Measurements from ENCODE around the gene KIAA1671.

The KIAA1671 gene

GRCh38 chr22:24961217-24961844 lies 8.8 kb downstream of the KIAA1671 start:
- H3K4me3 ChIP-seq (ENCODE audit: low read depth, low read length) = no peak overlapping the region
- DNase-seq (ENCODE audit: low read depth, low spot score) = no peak
- CTCF ChIA-PET = interaction anchor here (0.6 kb wide), 1 partner anchor 86 kb away, joined by 3 read pairs; no protein-coding TSS in a partner anchor
- TF ChIP-seq, protein P1, sequence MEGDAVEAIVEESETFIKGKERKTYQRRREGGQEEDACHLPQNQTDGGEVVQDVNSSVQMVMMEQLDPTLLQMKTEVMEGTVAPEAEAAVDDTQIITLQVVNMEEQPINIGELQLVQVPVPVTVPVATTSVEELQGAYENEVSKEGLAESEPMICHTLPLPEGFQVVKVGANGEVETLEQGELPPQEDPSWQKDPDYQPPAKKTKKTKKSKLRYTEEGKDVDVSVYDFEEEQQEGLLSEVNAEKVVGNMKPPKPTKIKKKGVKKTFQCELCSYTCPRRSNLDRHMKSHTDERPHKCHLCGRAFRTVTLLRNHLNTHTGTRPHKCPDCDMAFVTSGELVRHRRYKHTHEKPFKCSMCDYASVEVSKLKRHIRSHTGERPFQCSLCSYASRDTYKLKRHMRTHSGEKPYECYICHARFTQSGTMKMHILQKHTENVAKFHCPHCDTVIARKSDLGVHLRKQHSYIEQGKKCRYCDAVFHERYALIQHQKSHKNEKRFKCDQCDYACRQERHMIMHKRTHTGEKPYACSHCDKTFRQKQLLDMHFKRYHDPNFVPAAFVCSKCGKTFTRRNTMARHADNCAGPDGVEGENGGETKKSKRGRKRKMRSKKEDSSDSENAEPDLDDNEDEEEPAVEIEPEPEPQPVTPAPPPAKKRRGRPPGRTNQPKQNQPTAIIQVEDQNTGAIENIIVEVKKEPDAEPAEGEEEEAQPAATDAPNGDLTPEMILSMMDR (IDR thresholded peaks at IDR 0.05; ENCODE audit: insufficient read depth, low read length, missing control alignments) = no peak
- POLR2A ChIA-PET = no interaction called here

DNA sequence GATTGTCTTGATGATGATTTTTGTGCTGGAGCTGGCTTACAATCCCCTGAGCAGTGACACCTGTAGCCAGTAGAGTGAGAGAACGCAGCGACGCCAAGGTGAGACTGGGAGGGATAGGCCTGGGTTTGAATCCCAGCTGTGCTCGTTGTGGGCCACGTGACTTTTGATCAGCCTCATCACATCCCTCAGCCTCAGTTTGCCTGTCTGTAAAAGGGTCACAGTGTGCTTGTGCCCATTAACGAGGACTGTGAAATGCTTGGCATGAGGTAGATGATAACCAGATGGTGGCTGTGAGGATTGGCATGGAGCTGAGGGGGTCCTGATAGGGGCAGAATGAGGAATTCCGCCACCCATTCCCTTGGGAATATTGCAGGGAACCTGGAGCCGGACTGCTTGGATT lies 9.6 kb downstream of the KIAA1671 start:
- no peak for DNase-seq (ENCODE audit: low read depth, low spot score)
- TF ChIP-seq, protein P1 (IDR thresholded peaks at IDR 0.05; ENCODE audit: insufficient read depth, low read length, missing control alignments) = no peak
- H3K4me3 ChIP-seq (ENCODE audit: low read depth, low read length) = no peak overlapping the region
- CTCF ChIA-PET = interaction anchor here (0.6 to 1.4 kb wide), 2 partner anchors 85 to 87 kb away, joined by 3 read pairs; no protein-coding TSS in a partner anchor
- POLR2A ChIA-PET = no interaction called here

DNA sequence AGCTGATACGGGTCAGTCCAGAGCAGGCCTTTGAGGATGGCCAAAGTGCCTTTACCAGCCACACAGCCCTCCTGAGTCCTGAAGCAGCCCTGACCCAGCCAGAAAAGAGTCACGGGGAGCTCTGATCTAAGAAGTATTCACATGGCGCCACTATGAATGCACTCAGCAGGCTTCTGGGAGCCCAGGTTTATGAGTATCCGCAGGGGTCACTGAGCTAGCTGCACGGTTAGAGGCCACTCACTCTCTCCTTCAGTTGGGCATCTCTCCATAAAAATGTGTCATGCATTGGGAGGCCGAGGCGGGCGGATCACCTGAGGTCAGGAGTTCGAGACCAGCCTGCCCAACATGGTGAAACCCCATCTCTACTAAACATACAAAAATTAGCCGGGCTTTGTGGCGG lies 10.3 kb downstream of the KIAA1671 start:
- TF ChIP-seq, protein P1 (IDR thresholded peaks at IDR 0.05; ENCODE audit: insufficient read depth, low read length, missing control alignments) = no peak
- POLR2A ChIA-PET = no interaction called here
- CTCF ChIA-PET = interaction anchor here (1.4 kb wide), 1 partner anchor 86 kb away, joined by 3 read pairs; no protein-coding TSS in a partner anchor

GRCh38 chr22:24964441-24964840 lies 11.9 kb downstream of the KIAA1671 start:
- POLR2A ChIA-PET = no interaction called here
- no peak for DNase-seq (ENCODE audit: low read depth, low spot score)
- no peak overlapping the region for H3K4me3 ChIP-seq (ENCODE audit: low read depth, low read length)
- CTCF ChIA-PET = no interaction called here
- TF ChIP-seq, protein P1 (IDR thresholded peaks at IDR 0.05; ENCODE audit: insufficient read depth, low read length, missing control alignments) = no peak

More for the DNA sequence above, 10.3 kb downstream of the KIAA1671 start:
- no peak for DNase-seq (ENCODE audit: low read depth, low spot score)
- H3K4me3 ChIP-seq (ENCODE audit: low read depth, low read length) = no peak overlapping the region

DNA sequence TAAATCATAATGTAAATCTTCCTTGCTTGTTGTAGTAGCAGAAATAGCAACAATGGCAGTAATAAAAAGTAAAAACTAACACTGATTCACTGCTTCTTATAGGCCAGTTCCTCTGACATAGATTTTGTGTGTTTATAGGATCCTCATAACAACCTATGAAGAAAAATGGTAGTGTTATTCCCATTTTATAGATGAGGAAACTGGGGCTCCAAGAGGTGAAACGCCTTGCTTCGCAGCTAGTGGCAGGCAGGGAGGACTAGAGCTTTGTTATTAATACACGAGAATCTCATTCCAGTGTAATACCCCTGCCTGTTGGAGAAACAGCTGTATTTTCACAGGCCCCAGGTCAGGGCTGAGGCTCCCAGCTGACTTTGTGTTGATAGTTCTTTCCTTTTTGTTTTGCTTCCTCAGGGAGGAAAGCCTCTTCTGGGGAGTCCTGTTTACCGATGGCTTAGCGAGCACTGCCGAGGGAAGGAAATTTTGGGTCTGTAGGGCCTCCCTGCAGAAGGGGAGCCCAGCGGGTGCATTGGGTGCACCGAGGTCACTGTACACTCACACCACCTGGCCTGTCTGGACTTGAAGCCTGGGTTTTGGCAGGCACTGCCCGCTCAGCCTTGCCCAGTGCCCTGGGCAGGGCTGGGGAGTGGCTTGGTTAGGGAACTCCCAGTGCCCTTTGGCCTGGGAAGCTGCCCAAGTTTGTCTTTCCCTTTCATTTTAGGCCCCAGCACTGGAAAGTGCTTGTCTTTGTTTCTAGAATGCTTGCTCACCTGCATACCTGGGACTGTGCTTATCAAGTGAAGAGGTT lies 13.5 kb downstream of the KIAA1671 start:
- TF ChIP-seq, protein P1 (IDR thresholded peaks at IDR 0.05; ENCODE audit: insufficient read depth, low read length, missing control alignments) = no peak
- ChIA-PET CTCF (no interaction called here), POLR2A (no interaction called here)
- H3K4me3 ChIP-seq (ENCODE audit: low read depth, low read length) = no peak overlapping the region
- no peak for DNase-seq (ENCODE audit: low read depth, low spot score)

GRCh38 chr22:24968066-24968561 lies 15.6 kb downstream of the KIAA1671 start:
- ChIA-PET POLR2A (no interaction called here), CTCF (no interaction called here)
- TF ChIP-seq, protein P1 (IDR thresholded peaks at IDR 0.05; ENCODE audit: insufficient read depth, low read length, missing control alignments) = no peak
- H3K4me3 ChIP-seq (ENCODE audit: low read depth, low read length) = no peak overlapping the region
- no peak for DNase-seq (ENCODE audit: low read depth, low spot score)
